PFSK-1 (cell line): ENCODE data around the gene PHB1.

ENCODE experiments used
- FOXP2 ChIP-seq: optimal IDR thresholded peaks from 2 replicates; pipeline ENCODE3; 2011; ENCODE audit warnings: borderline replicate concordance, control low read depth, inconsistent platforms; ENCODE audit not compliant: insufficient read depth; ENCODE audit errors: extremely low read length, extremely low read depth
- POLR2AphosphoS5 ChIP-seq: IDR thresholded peaks from 2 replicates; pipeline ENCODE4 v1.6.1; 2012; ENCODE audit warnings: low read depth, mild to moderate bottlenecking, control low read depth, low read length, moderate library complexity
- SIN3A ChIP-seq: IDR thresholded peaks from 2 replicates; pipeline ENCODE4 v1.6.1; 2012; ENCODE audit warnings: mild to moderate bottlenecking, low read length, moderate library complexity, borderline replicate concordance; ENCODE audit not compliant: insufficient read depth
- TAF1 ChIP-seq: IDR thresholded peaks from 2 replicates; pipeline ENCODE4 v1.6.1; 2012; ENCODE audit warnings: low read length, control low read depth, borderline replicate concordance; ENCODE audit not compliant: insufficient read depth
- TF ChIP-seq, protein P1 (sequence below), 2 experiments: IDR thresholded peaks; 2 replicates each; pipeline versions ENCODE4 v1.6.1 to v1.8.0; 2011 to 2012; ENCODE audit warnings: low read depth in 2 of 2, low read length in 2 of 2, control low read depth in 1 of 2, inconsistent platforms in 1 of 2, mild to moderate bottlenecking in 1 of 2, moderate library complexity in 1 of 2; ENCODE audit not compliant: insufficient read depth in 1 of 2

The PHB1 gene

DNA sequence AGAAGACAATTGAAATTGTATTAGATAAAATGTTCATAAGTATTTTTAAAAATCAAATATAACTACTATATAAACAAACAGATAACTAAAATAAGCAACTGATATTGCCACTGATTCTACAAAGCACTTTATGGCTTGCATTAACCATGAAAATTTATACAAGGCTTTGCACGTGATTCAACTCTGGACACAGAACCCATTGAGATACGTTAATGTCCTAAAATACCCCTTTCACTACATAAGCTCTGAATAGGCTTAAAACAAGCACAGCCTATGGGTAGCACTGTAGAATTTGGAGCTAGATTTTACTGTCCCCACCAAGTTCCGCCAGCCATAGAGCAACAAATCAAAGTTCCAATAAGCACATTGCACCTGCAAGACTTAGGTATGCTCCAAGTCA lies 57.2 kb downstream of the PHB1 start:
- no peak for TF ChIP-seq TAF1
- TF ChIP-seq POLR2AphosphoS5 = no peak
- no peak for TF ChIP-seq FOXP2
- TF ChIP-seq SIN3A = no peak
- TF ChIP-seq, protein P1, sequence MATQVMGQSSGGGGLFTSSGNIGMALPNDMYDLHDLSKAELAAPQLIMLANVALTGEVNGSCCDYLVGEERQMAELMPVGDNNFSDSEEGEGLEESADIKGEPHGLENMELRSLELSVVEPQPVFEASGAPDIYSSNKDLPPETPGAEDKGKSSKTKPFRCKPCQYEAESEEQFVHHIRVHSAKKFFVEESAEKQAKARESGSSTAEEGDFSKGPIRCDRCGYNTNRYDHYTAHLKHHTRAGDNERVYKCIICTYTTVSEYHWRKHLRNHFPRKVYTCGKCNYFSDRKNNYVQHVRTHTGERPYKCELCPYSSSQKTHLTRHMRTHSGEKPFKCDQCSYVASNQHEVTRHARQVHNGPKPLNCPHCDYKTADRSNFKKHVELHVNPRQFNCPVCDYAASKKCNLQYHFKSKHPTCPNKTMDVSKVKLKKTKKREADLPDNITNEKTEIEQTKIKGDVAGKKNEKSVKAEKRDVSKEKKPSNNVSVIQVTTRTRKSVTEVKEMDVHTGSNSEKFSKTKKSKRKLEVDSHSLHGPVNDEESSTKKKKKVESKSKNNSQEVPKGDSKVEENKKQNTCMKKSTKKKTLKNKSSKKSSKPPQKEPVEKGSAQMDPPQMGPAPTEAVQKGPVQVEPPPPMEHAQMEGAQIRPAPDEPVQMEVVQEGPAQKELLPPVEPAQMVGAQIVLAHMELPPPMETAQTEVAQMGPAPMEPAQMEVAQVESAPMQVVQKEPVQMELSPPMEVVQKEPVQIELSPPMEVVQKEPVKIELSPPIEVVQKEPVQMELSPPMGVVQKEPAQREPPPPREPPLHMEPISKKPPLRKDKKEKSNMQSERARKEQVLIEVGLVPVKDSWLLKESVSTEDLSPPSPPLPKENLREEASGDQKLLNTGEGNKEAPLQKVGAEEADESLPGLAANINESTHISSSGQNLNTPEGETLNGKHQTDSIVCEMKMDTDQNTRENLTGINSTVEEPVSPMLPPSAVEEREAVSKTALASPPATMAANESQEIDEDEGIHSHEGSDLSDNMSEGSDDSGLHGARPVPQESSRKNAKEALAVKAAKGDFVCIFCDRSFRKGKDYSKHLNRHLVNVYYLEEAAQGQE (IDR thresholded peaks at IDR 0.05; ENCODE audit: insufficient read depth in 1 of 2, low read depth in 2 of 2, low read length in 2 of 2) = no peak

DNA sequence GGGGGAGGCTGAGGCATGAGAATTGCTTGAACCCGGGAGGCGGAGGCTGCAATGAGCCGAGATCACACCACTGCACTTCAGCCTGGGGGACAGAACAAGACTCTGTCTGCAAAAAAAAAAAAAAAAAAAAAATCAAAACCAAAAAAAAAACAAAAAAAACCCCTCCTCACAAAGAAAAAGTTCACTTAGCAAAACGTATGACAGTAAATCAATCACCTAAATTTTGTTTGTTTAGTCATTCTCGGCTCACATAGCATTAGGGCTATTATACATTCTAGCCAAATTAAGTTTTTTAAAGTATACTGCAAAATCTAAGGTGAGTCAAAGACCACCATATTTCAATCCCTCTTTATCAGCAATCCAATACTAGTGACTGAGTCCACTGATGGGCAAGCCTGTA lies 58.4 kb downstream of the PHB1 start:
- TF ChIP-seq, protein P1 (IDR thresholded peaks at IDR 0.05; ENCODE audit: insufficient read depth in 1 of 2, low read depth in 2 of 2, low read length in 2 of 2) = no peak
- TF ChIP-seq SIN3A = no peak
- TF ChIP-seq TAF1 = no peak
- no peak for TF ChIP-seq POLR2AphosphoS5
- no peak for TF ChIP-seq FOXP2
